H9 (cell line): ENCODE results near the gene MAPK8IP2. TPM values are rescaled to one million over a fixed set of nuclear protein-coding genes. Genes with fewer than 3 reads are reported as not detected.

ENCODE experiments used
- DNase-seq: peaks from one replicate; pipeline ENCODE4 v3.0.0-alpha.2; 2017
- H2AFZ ChIP-seq: one replicate; pipeline ENCODE4 v1.6.1; 2013; ENCODE audit warnings: mild to moderate bottlenecking, low read length, control low read depth, moderate library complexity
- H2AK5ac ChIP-seq: 2 replicates; pipeline ENCODE4 v1.6.1; 2013; ENCODE audit warnings: low read length, control low read depth, mixed read lengths; ENCODE audit not compliant: insufficient read length
- H2BK120ac ChIP-seq: one replicate; pipeline ENCODE4 v1.6.1; 2013; ENCODE audit warnings: low read depth, mild to moderate bottlenecking, low read length, control low read depth, inconsistent platforms; ENCODE audit not compliant: poor library complexity, severe bottlenecking
- H2BK12ac ChIP-seq: 2 replicates; pipeline ENCODE4 v1.6.1; 2013; ENCODE audit warnings: low read length, control low read depth, mixed read lengths, low read depth; ENCODE audit not compliant: insufficient read length
- H2BK15ac ChIP-seq: 2 replicates; pipeline ENCODE4 v1.6.1; 2013; ENCODE audit warnings: low read depth, low read length, control low read depth
- H2BK20ac ChIP-seq: one replicate; pipeline ENCODE4 v1.6.1; 2013; ENCODE audit warnings: low read depth, mild to moderate bottlenecking, low read length, control low read depth, inconsistent platforms; ENCODE audit not compliant: poor library complexity, severe bottlenecking
- H2BK5ac ChIP-seq: 2 replicates; pipeline ENCODE4 v1.6.1; 2013; ENCODE audit warnings: low read length, control low read depth, mixed read lengths; ENCODE audit not compliant: insufficient read length
- H3K14ac ChIP-seq: 2 replicates; pipeline ENCODE4 v1.6.1; 2013; ENCODE audit warnings: low read length, control low read depth; ENCODE audit not compliant: insufficient read depth
- H3K18ac ChIP-seq: 2 replicates; pipeline ENCODE4 v1.6.1; 2013; ENCODE audit warnings: low read depth, mild to moderate bottlenecking, mixed read lengths, low read length, control low read depth; ENCODE audit not compliant: insufficient read length
- H3K23ac ChIP-seq: 2 replicates; pipeline ENCODE4 v1.6.1; 2013; ENCODE audit warnings: low read length, control low read depth, mixed read lengths, low read depth; ENCODE audit not compliant: insufficient read length
- H3K23me2 ChIP-seq: 2 replicates; pipeline ENCODE4 v1.6.1; 2013; ENCODE audit warnings: low read depth, mild to moderate bottlenecking, mixed read lengths, low read length, control low read depth; ENCODE audit not compliant: insufficient read length, poor library complexity, severe bottlenecking
- H3K27ac ChIP-seq: 2 replicates; pipeline ENCODE4 v1.5.1; 2013; ENCODE audit warnings: low read length, control low read depth, mixed read lengths, low read depth; ENCODE audit not compliant: insufficient read length
- H3K27me3 ChIP-seq: 2 replicates; pipeline ENCODE4 v1.6.1; 2013; ENCODE audit warnings: low read length, control low read depth, inconsistent platforms; ENCODE audit not compliant: insufficient read depth
- H3K4ac ChIP-seq: 2 replicates; pipeline ENCODE4 v1.6.1; 2013; ENCODE audit warnings: low read depth, mild to moderate bottlenecking, control low read depth, inconsistent platforms, low read length, moderate library complexity
- H3K4me1 ChIP-seq: 2 replicates; pipeline ENCODE4 v1.6.1; 2013; ENCODE audit warnings: low read length, control low read depth, inconsistent platforms; ENCODE audit not compliant: insufficient read depth
- H3K4me2 ChIP-seq: 2 replicates; pipeline ENCODE4 v1.6.1; 2013; ENCODE audit warnings: low read length, control low read depth, mixed read lengths; ENCODE audit not compliant: insufficient read length, insufficient read depth
- H3K56ac ChIP-seq: 2 replicates; pipeline ENCODE4 v1.6.1; 2013; ENCODE audit warnings: low read depth, mild to moderate bottlenecking, mixed read lengths, low read length, control low read depth; ENCODE audit not compliant: insufficient read length
- H3K79me1 ChIP-seq: 2 replicates; pipeline ENCODE4 v1.6.1; 2013; ENCODE audit warnings: low read depth, mild to moderate bottlenecking, moderate library complexity, low read length, control low read depth, inconsistent platforms; ENCODE audit not compliant: insufficient read depth, poor library complexity, severe bottlenecking
- H3K79me2 ChIP-seq: 2 replicates; pipeline ENCODE4 v1.6.1; 2013; ENCODE audit warnings: low read length, control low read depth, inconsistent platforms; ENCODE audit not compliant: insufficient read depth
- H3K9ac ChIP-seq: 2 replicates; pipeline ENCODE4 v1.6.1; 2013; ENCODE audit warnings: low read length, control low read depth, mixed read lengths; ENCODE audit not compliant: insufficient read length; ENCODE audit errors: extremely low read depth
- H3K9me3 ChIP-seq: one replicate; pipeline ENCODE4 v1.6.1; 2013; ENCODE audit warnings: low read depth, low read length, inconsistent platforms; ENCODE audit not compliant: control insufficient read depth
- H3T11ph ChIP-seq: one replicate; pipeline ENCODE4 v1.6.1; 2013; ENCODE audit warnings: mild to moderate bottlenecking, low read length, control low read depth, inconsistent platforms
- H4K20me1 ChIP-seq: one replicate; pipeline ENCODE4 v1.6.1; 2013; ENCODE audit not compliant: control insufficient read depth, insufficient read length, insufficient read depth
- H4K5ac ChIP-seq: 2 replicates; pipeline ENCODE4 v1.6.1; 2013; ENCODE audit warnings: low read depth, mild to moderate bottlenecking, mixed read lengths, low read length, control low read depth; ENCODE audit not compliant: insufficient read length
- H4K8ac ChIP-seq: replicated peaks from 2 replicates; pipeline ENCODE4 v1.6.1; 2013; ENCODE audit warnings: low read length, control low read depth, mixed read lengths, low read depth; ENCODE audit not compliant: insufficient read length
- H4K91ac ChIP-seq: 2 replicates; pipeline ENCODE4 v1.6.1; 2013; ENCODE audit warnings: low read depth, mild to moderate bottlenecking, moderate library complexity, mixed read lengths, low read length, control low read depth; ENCODE audit not compliant: insufficient read length
- H3K27ac Mint-ChIP-seq, 3 experiments: 2 replicates in 2 of 3; 3 replicates in 1 of 3; pipeline ENCODE4 v1.8.0; 2020 to 2021; ENCODE audit warnings: mixed read lengths in 3 of 3, mild to moderate bottlenecking in 1 of 3, moderate library complexity in 1 of 3
- H3K27me3 Mint-ChIP-seq: 2 replicates; pipeline ENCODE4 v1.8.0; 2021; ENCODE audit warnings: low read depth, mild to moderate bottlenecking, moderate library complexity, mixed read lengths
- H3K36me3 Mint-ChIP-seq, 3 experiments: 2 replicates in 2 of 3; 3 replicates in 1 of 3; pipeline ENCODE4 v1.8.0; 2020 to 2021; ENCODE audit warnings: low read depth in 3 of 3, mixed read lengths in 3 of 3; ENCODE audit not compliant: insufficient read depth in 1 of 3
- H3K4me1 Mint-ChIP-seq, 2 experiments: 2 replicates each; pipeline ENCODE4 v1.8.0; 2020; ENCODE audit warnings: mixed read lengths in 2 of 2
- H3K4me3 Mint-ChIP-seq, 2 experiments: 2 replicates in 1 of 2; 3 replicates in 1 of 2; pipeline ENCODE4 v1.8.0; 2020 to 2021; ENCODE audit warnings: mild to moderate bottlenecking in 2 of 2, mixed read lengths in 2 of 2, moderate library complexity in 1 of 2
- H3K9me3 Mint-ChIP-seq, 2 experiments: 2 replicates in 1 of 2; 3 replicates in 1 of 2; pipeline ENCODE4 v1.8.0; 2020; ENCODE audit warnings: mild to moderate bottlenecking in 2 of 2, mixed read lengths in 2 of 2, moderate library complexity in 1 of 2
- CTCF ChIP-seq: fragments of 200-600 bp; sonication (generic); conservative IDR thresholded peaks from 3 replicates; pipeline ENCODE4 v1.8.0; 2021; ENCODE audit warnings: antibody characterized with exemption, mild to moderate bottlenecking
- WGBS: extraction: QIAGEN DNeasy Blood & Tissue Kit; methylation state at CpG from one replicate; pipeline ENCODE4 v1.1.7; 2013; ENCODE audit warnings: missing lambda C conversion rate, low lambda C conversion rate, mixed read lengths; ENCODE audit not compliant: insufficient read length; ENCODE audit errors: extremely low coverage; 5-methylcytosine and 5-hydroxymethylcytosine counted together
- total RNA-seq: library from RNA; stranded (reverse); gene quantifications from 2 replicates; pipeline ENCODE4 v1.2.1, GENCODE V29; 2021

MAPK8IP2 gene
- total RNA-seq, 1 experiment from 2014 or later = 5.7 TPM

GRCh38 chr22:50579752-50580151 lies 20.8 kb upstream of the MAPK8IP2 start:
- Histone ChIP-seq H3K9me3 (no peaks in the 10 kb centered on the region), H3K79me2 (no peaks in the 10 kb centered on the region), H3K56ac (no peak overlapping the region), H4K8ac (no peak overlapping the region), H3K79me1 (peaks cover 4% of the 10 kb centered on the region), H3K27me3 (no peaks in the 10 kb centered on the region), H4K5ac (no peak overlapping the region), H3K18ac (no peak overlapping the region), H2BK5ac (no peak overlapping the region), H2BK20ac (no peak overlapping the region), H2AK5ac (no peak overlapping the region), H4K91ac (no peak overlapping the region), H4K20me1 (no peaks in the 10 kb centered on the region), H3K4ac (no peak overlapping the region), H3K14ac (no peak overlapping the region), H3K23me2 (no peaks in the 10 kb centered on the region), H3K23ac (no peak overlapping the region), H3K9ac (no peak overlapping the region), H2BK12ac (no peak overlapping the region), H3K4me2 (no peak overlapping the region), H2AFZ (no peak overlapping the region), H2BK15ac (no peak overlapping the region), H3T11ph (no peak overlapping the region), H3K4me1 (peaks cover 2% of the 10 kb centered on the region; the same call in 1 of the 2 replicates), H3K27ac (no peak overlapping the region), H2BK120ac (no peak overlapping the region)
- WGBS = no CpG with 5 or more reads among the region's 4 CpGs
- Mint-ChIP-seq H3K27ac (no peak overlapping the region; a peak in 1 of 7 replicates), H3K4me3 (no peak overlapping the region), H3K27me3 (no peaks in the 10 kb centered on the region), H3K36me3 (peaks cover 4 to 42% (median 38%) of the 10 kb centered on the region in 3 experiments), H3K4me1 (peaks cover 8 to 17% of the 10 kb centered on the region in 2 experiments), H3K9me3 (no peaks in the 10 kb centered on the region)
- no peak for TF ChIP-seq CTCF
- DNase-seq = no peak
